Placental epithelial cell (primary cell): ENCODE measurements around the gene TTC22. TPM values are rescaled to one million over a fixed set of nuclear protein-coding genes. Genes with fewer than 3 reads are reported as not detected.

ENCODE experiments used
- total RNA-seq: library from RNA; depleted of rRNA; stranded (reverse); fragments of >200 nt; gene quantifications from 2 replicates; pipeline ENCODE4 v1.2.3, GENCODE V29; 2012

The TTC22 gene
- total RNA-seq = 17.3 and 22.6 TPM in 2 replicates

DNA sequence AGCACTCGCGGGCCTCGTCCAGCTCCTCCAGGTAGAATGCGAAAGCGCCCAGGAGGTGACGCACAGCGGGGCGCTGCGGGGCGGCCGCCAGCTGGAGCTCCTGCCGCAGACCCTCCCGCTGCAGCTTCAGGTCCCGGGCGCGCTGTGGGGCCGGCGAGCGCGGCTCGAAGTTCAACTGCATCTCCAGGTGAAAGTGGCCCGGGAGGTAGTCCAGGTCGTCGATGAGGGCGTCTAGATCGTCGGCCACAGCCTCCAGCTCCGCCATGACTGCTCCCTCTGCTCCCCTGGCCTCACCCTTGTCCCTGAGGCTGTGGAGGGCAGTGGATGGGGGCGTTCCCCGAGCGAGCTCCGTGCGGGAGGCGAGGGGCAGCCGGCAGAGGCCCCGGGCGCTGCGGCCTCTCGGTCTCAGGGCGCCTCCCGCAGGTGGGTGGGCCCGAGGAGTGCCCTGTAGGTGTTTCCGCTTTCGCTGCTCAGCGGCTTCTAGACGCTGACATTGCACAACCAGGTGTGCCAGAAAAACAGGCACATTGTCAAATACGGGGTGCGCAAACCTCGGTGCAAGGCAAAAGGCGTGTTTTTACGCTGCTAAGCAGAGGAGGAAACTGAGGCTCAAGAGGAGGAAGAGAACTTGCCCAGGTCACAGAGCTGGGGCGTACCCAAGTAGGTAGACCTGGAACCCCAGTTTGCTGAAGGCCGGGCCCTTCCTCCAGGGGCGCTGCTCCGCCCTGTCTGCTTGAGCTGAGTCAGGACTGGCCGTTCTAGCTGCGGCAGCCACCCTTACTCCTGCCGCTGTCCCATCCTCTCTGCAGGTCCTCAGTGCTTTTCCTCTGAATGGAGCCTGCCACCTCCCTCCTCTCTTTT is at the start of gene TTC22:
Gene TTC22, minus strand, starts transcription at position 425 of the 861 bp plus-strand sequence. Its CDS starts 160 bp downstream, at position 265.

GRCh38 chr1:54764133-54764921 is 36.8 kb downstream of the TTC22 start, which contains the start of gene PARS2:
Gene PARS2 (minus strand): TSS chr1:54764523. CDS start chr1:54759161, 5,362 bp downstream.

Other genes starting within 250 kb of the TTC22 start
- gene FAM151A, start 177.8 kb downstream of the TTC22 start, total RNA-seq = not detected in 2 replicates
- 1.1 and 1.2 TPM in 2 replicates for gene MROH7, start 159.5 kb downstream of the TTC22 start, total RNA-seq
- gene TTC4, start 85.5 kb downstream of the TTC22 start, total RNA-seq = 16.2 and 16.5 TPM in 2 replicates
- gene PARS2, start 36.8 kb downstream of the TTC22 start, total RNA-seq = 5.5 and 9.5 TPM in 2 replicates
- 16.5 and 160 TPM in 2 replicates for gene DHCR24, start 85.9 kb upstream of the TTC22 start, total RNA-seq
- not detected in 2 replicates for gene TMEM61, start 179.3 kb upstream of the TTC22 start, total RNA-seq
- gene BSND, start 197.6 kb upstream of the TTC22 start, total RNA-seq = not detected in 2 replicates
- under 0.01 and 3.5 TPM in 2 replicates for gene PCSK9, start 238.2 kb upstream of the TTC22 start, total RNA-seq